B cell (primary cell): ENCODE data around the gene RNF212B.

Experiments used
- EZH2 ChIP-seq: IDR thresholded peaks from 2 replicates; pipeline ENCODE4 v1.6.1; 2012; ENCODE audit warnings: borderline replicate concordance, low read depth, mild to moderate bottlenecking, moderate library complexity, low read length; ENCODE audit not compliant: insufficient read depth, poor library complexity, severe bottlenecking
- TF ChIP-seq, protein P1 (sequence below): fragments of 200-600 bp; IDR thresholded peaks from one replicate; pipeline ENCODE4 v1.8.0; 2022; ENCODE audit warnings: antibody characterized with exemption, mild to moderate bottlenecking

DNA sequence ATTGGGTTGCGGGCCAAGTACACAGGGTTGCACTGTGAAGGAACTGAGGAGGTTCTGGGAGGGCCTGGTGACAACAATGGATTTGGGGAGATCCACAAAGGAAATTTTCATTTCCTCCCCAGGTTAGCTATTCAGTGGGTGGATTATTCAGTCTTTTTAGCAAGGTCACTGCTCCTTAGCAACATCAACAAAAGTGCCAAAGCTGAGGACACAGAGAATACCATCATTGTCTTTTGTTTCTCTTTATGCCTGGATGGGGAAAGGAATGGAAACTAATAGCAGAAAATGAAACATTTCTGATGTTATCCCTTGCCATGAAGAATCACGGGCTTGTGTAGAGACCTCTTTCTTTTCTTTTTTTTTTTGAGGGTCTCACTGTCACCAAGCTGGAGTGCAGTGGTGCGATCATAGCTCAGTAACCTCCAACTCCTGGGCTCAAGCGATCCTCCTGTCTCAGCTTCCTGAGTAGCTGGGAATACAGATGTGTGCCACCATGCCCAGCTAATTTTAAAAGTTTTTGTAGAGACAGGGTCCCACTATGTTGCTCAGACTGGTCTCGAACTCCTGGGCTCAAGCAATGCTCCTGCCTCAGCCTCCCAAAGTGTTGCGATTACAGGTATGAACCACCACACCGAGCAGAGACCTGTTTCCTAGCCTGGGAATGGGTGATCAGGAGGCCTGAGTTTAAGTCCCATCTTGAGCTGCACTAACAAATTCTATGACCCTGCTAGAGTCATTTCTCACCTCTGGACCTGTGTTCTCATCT, 58.5 kb downstream of the RNF212B start:
- TF ChIP-seq, protein P1, sequence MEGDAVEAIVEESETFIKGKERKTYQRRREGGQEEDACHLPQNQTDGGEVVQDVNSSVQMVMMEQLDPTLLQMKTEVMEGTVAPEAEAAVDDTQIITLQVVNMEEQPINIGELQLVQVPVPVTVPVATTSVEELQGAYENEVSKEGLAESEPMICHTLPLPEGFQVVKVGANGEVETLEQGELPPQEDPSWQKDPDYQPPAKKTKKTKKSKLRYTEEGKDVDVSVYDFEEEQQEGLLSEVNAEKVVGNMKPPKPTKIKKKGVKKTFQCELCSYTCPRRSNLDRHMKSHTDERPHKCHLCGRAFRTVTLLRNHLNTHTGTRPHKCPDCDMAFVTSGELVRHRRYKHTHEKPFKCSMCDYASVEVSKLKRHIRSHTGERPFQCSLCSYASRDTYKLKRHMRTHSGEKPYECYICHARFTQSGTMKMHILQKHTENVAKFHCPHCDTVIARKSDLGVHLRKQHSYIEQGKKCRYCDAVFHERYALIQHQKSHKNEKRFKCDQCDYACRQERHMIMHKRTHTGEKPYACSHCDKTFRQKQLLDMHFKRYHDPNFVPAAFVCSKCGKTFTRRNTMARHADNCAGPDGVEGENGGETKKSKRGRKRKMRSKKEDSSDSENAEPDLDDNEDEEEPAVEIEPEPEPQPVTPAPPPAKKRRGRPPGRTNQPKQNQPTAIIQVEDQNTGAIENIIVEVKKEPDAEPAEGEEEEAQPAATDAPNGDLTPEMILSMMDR, result no peak
- no peak for TF ChIP-seq EZH2
